Nephron progenitor cell (in vitro differentiated cells): ENCODE results near the gene APOBEC3F.

Source experiments
- DNase-seq: peaks from one replicate; pipeline ENCODE4 v3.0.0; 2021
- H3K27ac Mint-ChIP-seq: 2 replicates; pipeline ENCODE4 v1.8.0; 2021; ENCODE audit warnings: mild to moderate bottlenecking, moderate library complexity, mixed read lengths
- H3K27me3 Mint-ChIP-seq: 2 replicates; pipeline ENCODE4 v1.8.0; 2021; ENCODE audit warnings: mild to moderate bottlenecking, low read depth, mixed read lengths; ENCODE audit not compliant: poor library complexity
- H3K36me3 Mint-ChIP-seq: 2 replicates; pipeline ENCODE4 v1.8.0; 2021; ENCODE audit warnings: low read depth, mixed read lengths
- H3K4me1 Mint-ChIP-seq: 2 replicates; pipeline ENCODE4 v1.8.0; 2021; ENCODE audit warnings: mixed read lengths
- H3K4me3 Mint-ChIP-seq: 2 replicates; pipeline ENCODE4 v1.8.0; 2021; ENCODE audit warnings: mild to moderate bottlenecking, moderate library complexity, mixed read lengths
- H3K9me3 Mint-ChIP-seq: 2 replicates; pipeline ENCODE4 v1.8.0; 2021; ENCODE audit warnings: mild to moderate bottlenecking, moderate library complexity, mixed read lengths
- CTCF ChIP-seq: fragments of 200-600 bp; sonication (generic); IDR thresholded peaks from 2 replicates; pipeline ENCODE4 v1.5.0; 2021; ENCODE audit warnings: antibody characterized with exemption

Gene APOBEC3F

GRCh38 chr22:39097098-39098020 lies 56.7 kb downstream of the APOBEC3F start, which contains the start of gene APOBEC3H:
TSS of gene APOBEC3H (plus strand) at chr22:39097244. CDS start at chr22:39100279, 3,035 bp downstream.
- Mint-ChIP-seq H3K27me3 (peaks cover 3% of the 10 kb centered on the region), H3K4me3 (peak within 1 kb of the TSS; percentile 40), H3K9me3 (no peaks in the 10 kb centered on the region), H3K4me1 (peaks cover 80% of the 10 kb centered on the region), H3K27ac (peak within 1 kb of the TSS; percentile 96), H3K36me3 (no peaks in the 10 kb centered on the region)
- DNase-seq: no peak
- TF ChIP-seq CTCF: no peak

- H3K4me3 Mint-ChIP-seq: peak overlapping the region; percentile 40
- peaks cover 7% of the 10 kb centered on the region for H3K27me3 Mint-ChIP-seq
- no peaks in the 10 kb centered on the region for H3K36me3 Mint-ChIP-seq
- H3K4me1 Mint-ChIP-seq: peaks cover 74% of the 10 kb centered on the region
- peak overlapping the region; percentile 96 for H3K27ac Mint-ChIP-seq
- TF ChIP-seq CTCF: no peak
- H3K9me3 Mint-ChIP-seq: no peaks in the 10 kb centered on the region
- no peak for DNase-seq
Measured at GRCh38 chr22:39098026-39098425, 57.4 kb downstream of the APOBEC3F start.

- peaks cover 77% of the 10 kb centered on the region for H3K4me1 Mint-ChIP-seq
- H3K36me3 Mint-ChIP-seq: no peaks in the 10 kb centered on the region
- TF ChIP-seq CTCF: no peak
- no peaks in the 10 kb centered on the region for H3K9me3 Mint-ChIP-seq
- DNase-seq: no peak
- H3K27ac Mint-ChIP-seq: peak overlapping the region; percentile 96
- H3K4me3 Mint-ChIP-seq: no peak overlapping the region
- peaks cover 7% of the 10 kb centered on the region for H3K27me3 Mint-ChIP-seq
Measured at GRCh38 chr22:39098576-39098975, 57.9 kb downstream of the APOBEC3F start.

GRCh38 chr22:39101226-39101625 lies 60.6 kb downstream of the APOBEC3F start:
- Mint-ChIP-seq H3K36me3 (no peaks in the 10 kb centered on the region), H3K27ac (no peak overlapping the region), H3K27me3 (peaks cover 7% of the 10 kb centered on the region), H3K4me3 (no peak overlapping the region), H3K9me3 (no peaks in the 10 kb centered on the region), H3K4me1 (peaks cover 59% of the 10 kb centered on the region)
- DNase-seq: no peak
- no peak for TF ChIP-seq CTCF

GRCh38 chr22:39103431-39103830 lies 62.8 kb downstream of the APOBEC3F start:
- no peaks in the 10 kb centered on the region for H3K36me3 Mint-ChIP-seq
- H3K4me1 Mint-ChIP-seq: peaks cover 41% of the 10 kb centered on the region
- peak overlapping the region; percentile 48 for H3K27ac Mint-ChIP-seq
- H3K27me3 Mint-ChIP-seq: peaks cover 7% of the 10 kb centered on the region
- no peak for DNase-seq
- no peak overlapping the region for H3K4me3 Mint-ChIP-seq
- TF ChIP-seq CTCF: no peak
- H3K9me3 Mint-ChIP-seq: no peaks in the 10 kb centered on the region
